ENCODE results near the gene ACE2.

The ACE2 gene

GRCh38 chrX:15524417-15524816 is 76.3 kb downstream of the ACE2 start:
- ChIA-PET CTCF (no interaction called here), POLR2A (no interaction called here)
- DNase-seq (ENCODE audit: extremely low spot score): no peak
- TF ChIP-seq CTCF (IDR thresholded peaks at IDR 0.05; ENCODE audit: control extremely low read depth, extremely low read depth, low read depth, missing control alignments): no peak

GRCh38 chrX:15523088-15523487 is 77.7 kb downstream of the ACE2 start:
- DNase-seq (ENCODE audit: extremely low spot score): no peak
- CTCF ChIA-PET: no interaction called here
- no peak for TF ChIP-seq CTCF (IDR thresholded peaks at IDR 0.05; ENCODE audit: control extremely low read depth, extremely low read depth, low read depth, missing control alignments)
- POLR2A ChIA-PET: no interaction called here

- no peak for DNase-seq (ENCODE audit: extremely low spot score)
- TF ChIP-seq CTCF (IDR thresholded peaks at IDR 0.05; ENCODE audit: control extremely low read depth, extremely low read depth, low read depth, missing control alignments): no peak
- ChIA-PET POLR2A (no interaction called here), CTCF (no interaction called here)
Observed at GRCh38 chrX:15522464-15522863, 78.3 kb downstream of the ACE2 start.

GRCh38 chrX:15515931-15516330 is 84.8 kb downstream of the ACE2 start:
- CTCF ChIA-PET: no interaction called here

GRCh38 chrX:15514279-15514678 is 86.5 kb downstream of the ACE2 start:
- POLR2A ChIA-PET: no interaction called here
- TF ChIP-seq CTCF (IDR thresholded peaks at IDR 0.05; ENCODE audit: control extremely low read depth, extremely low read depth, low read depth, missing control alignments): no peak
- no peak for DNase-seq (ENCODE audit: extremely low spot score)
- CTCF ChIA-PET: no interaction called here

More at GRCh38 chrX:15515931-15516330, 84.8 kb downstream of the ACE2 start:
- TF ChIP-seq CTCF (IDR thresholded peaks at IDR 0.05; ENCODE audit: control extremely low read depth, extremely low read depth, low read depth, missing control alignments): no peak
- no peak for DNase-seq (ENCODE audit: extremely low spot score)
- POLR2A ChIA-PET: no interaction called here

GRCh38 chrX:15512401-15512965 is 88.3 kb downstream of the ACE2 start:
- TF ChIP-seq CTCF (IDR thresholded peaks at IDR 0.05; ENCODE audit: control extremely low read depth, extremely low read depth, low read depth, missing control alignments): no peak
- ChIA-PET CTCF (interaction anchor here (1.0 kb wide), 1 partner anchor 9 kb away, joined by 3 read pairs; no protein-coding TSS in a partner anchor), POLR2A (no interaction called here)
- DNase-seq (ENCODE audit: extremely low spot score): no peak

- TF ChIP-seq CTCF (IDR thresholded peaks at IDR 0.05; ENCODE audit: control extremely low read depth, extremely low read depth, low read depth, missing control alignments): no peak
- ChIA-PET CTCF (no interaction called here), POLR2A (no interaction called here)
- no peak for DNase-seq (ENCODE audit: extremely low spot score)
Observed at GRCh38 chrX:15511563-15511962, 89.2 kb downstream of the ACE2 start.
